NCI-H1048 (cell line): ENCODE results near the gene RBM33.

Source experiments
- DNase-seq: peaks from one replicate; lab custom pipeline; 2025; lab: John Stamatoyannopoulos, UW

The RBM33 gene

DNA sequence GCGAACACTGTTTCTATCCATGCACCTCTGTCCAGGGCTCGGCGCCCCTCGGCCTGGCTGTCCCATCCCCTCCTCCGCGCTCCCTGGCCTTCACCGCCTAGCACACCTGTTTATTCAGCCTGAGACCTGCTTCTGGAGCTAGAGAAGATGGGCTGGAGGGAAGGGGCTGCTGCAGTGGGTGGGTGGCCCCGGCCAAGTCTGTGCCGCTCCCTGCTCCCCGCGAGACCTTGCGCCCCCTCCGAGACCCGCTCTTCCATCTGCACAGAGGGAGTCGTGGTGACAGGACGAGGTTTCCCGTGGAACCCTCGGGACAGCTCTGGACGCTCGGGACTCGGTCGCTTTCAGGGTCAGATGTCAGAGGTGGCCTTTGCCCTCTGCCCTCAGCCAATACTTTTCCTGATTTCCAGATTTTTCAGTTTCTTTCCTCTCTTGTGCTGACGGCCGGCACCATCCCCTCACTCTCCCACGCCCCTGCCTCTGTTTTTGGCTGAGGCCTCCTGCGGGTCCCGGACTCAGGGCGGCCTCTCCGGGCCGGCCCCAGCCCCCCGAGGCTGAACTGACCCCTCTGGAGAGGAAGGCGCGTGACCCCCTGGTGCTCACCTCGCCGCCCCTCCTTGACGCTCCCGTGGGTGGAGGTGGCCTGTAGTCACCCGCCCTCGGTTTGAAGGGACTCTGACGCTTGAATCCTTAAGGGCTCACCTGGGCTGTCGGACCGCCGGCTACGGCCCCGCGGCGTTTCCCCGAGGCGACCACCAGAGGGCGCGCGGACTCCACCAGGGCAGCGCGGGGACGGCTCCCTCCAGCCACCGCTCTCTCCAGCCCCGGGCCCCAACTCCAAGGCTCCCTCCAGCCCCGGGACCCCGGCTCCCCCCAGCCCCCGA lies 152.2 kb downstream of the RBM33 start:
- DNase-seq, result no peak

DNA sequence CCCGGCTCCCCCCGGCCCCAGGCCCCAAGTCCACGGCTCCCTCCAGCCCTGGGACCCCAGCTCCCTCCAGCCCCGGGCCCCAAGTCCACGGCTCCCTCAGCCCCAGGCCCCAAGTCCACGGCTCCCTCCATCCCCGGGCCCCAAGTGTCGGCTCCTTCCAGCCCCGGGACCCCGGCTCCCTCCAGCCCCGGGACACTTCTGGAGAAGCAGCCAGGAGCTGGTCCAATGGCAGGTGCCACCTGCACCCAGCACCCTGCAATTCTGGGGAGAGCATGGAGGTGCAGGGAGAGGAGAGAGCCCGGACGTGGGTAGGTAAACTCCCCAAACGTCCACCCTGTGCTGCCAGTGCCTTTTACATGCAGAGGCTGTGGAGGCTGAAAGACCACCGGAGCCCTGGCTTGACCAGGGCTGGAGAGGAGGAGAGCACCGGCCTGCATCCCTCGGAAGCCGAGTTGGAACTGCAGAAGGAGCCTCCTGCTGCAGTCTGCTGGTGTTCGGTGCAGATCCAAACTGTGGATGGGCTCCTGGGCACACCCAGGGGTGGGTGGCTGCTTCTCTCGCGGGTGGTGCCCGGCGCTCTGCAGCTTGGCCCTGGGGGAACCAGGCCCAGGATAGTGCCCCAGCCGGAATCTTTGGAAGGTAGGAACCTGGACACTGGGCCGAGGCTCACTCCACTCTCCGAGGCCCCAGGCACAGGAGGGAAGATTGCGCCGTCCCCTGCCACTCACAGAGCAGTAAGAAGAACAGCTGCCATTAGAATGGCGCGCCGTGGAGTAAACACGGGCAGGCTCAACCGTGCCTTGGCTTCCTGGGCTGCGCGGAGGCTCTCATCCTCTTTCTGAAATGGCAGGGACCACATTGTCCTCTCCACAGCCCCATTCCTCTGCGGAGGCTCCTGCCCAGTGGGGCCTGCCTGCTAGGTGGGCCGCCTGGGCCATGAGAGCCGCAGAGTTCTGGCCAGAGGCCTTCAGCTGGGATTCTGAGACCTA lies 153.1 kb downstream of the RBM33 start:
- no peak for DNase-seq

GRCh38 chr7:155798673-155799439 lies 154.4 kb downstream of the RBM33 start:
- no peak for DNase-seq

DNA sequence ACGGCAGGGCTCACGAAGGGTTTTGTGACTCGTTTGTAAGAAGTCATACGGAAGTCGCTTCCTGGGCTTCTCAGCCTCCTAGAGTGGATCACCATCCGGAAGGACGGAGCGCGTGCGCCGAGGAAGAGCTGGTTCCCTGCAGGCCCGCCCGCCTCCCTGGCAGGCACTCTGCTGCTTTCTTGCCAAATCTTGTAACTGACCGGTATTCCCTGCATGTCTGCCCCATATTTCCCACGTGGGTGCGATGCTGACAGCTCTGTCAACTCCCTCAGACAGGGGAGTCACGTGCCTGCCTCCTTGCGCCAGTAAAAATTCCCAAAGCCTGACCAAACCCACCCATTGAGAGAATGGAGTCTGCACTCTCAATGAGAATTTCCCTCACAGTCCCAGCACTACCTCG lies 155.1 kb downstream of the RBM33 start:
- DNase-seq, result no peak

DNA sequence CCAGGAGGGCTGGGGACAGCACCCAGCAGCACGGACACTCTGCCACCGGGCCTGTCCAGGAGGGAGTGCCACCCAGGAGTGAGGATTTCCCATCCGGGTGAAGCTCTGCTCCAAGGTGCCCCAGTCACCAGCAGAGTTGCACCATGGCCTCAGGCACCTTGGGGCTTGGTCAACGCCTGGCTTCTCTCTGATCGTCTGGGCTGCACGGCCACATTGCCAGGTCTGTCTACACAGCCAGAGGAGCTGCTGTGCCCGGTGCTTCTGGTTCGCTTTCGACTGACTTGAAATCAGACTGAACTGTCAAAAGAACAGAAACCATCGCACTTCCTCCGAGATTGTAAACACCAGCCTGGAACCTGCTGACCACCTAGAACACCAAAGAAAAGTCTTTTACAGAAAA lies 155.8 kb downstream of the RBM33 start:
- no peak for DNase-seq

GRCh38 chr7:155800741-155801267 lies 156.3 kb downstream of the RBM33 start:
- no peak for DNase-seq

- no peak for DNase-seq
Measured at GRCh38 chr7:155802291-155802690, 157.8 kb downstream of the RBM33 start.

GRCh38 chr7:155802906-155803417 lies 158.5 kb downstream of the RBM33 start:
- no peak for DNase-seq

GRCh38 chr7:155803418-155804376 lies 159.2 kb downstream of the RBM33 start:
- DNase-seq, result no peak

GRCh38 chr7:155804431-155804831 lies 160.0 kb downstream of the RBM33 start:
- DNase-seq, result no peak

DNA sequence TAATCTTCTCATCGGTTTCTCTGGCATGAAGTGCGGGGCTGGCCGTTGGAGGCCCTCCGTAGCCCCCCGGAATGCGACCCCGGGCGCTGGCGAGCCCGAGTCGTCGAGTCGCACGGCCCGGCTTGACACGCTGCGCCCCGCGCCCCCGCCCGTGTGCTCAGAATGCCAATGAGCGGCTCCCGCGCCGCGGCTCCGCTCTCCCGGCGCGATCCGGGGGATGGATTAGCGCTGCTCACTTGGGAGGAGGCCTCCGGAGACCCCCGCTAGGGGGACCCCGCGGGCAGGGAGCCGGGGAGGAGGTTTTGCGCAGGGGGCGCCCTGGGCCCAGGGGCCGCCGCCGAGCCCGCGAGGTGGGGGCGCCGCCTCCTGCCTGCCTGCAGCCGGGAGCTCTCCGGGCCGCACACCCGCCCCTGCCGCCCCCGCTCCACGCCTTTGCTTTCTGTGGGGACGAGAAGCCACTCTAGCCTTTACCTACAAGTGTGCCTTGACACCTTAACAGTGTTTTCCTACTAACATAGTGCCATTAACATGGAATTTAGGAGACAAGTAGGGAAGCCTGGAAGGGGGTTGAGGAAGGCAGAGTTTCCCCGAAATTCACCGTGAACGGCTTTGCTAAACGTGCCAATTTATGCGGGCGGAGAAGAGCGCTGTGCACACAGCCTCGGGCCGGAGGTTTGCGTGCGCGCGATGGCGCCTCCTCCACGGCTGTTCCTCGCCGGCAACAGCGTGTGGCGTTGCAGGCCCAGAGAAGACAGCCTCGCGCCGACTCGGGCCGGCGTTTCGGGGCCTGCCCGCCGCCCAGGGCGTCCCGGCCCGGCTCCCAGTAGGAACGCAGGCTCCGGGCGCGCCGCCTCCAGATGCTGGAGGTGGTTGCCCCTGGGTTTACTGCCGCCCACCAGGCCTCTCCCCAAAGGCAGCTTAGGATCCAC lies 160.7 kb downstream of the RBM33 start:
- no peak for DNase-seq

DNA sequence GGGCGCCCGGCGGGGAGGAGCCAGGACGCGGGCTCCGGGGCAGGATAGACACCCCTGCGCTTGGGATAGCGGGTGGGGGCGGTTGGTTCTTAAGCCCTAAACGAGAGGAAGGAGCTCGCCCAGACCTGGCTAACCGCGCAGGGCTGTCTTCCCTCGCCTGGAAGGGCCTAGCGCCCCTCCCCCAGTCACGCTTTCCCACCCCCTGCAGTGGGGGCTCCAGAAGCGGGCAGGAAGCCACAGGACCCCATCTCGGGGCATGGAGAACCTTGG lies 161.3 kb downstream of the RBM33 start:
- DNase-seq, result no peak

GRCh38 chr7:155806096-155806871 lies 161.8 kb downstream of the RBM33 start:
- DNase-seq, result no peak

- no peak for DNase-seq
Measured at GRCh38 chr7:155807065-155807671, 162.7 kb downstream of the RBM33 start.

- DNase-seq, result no peak
Measured at GRCh38 chr7:155807789-155808548, 163.5 kb downstream of the RBM33 start.

DNA sequence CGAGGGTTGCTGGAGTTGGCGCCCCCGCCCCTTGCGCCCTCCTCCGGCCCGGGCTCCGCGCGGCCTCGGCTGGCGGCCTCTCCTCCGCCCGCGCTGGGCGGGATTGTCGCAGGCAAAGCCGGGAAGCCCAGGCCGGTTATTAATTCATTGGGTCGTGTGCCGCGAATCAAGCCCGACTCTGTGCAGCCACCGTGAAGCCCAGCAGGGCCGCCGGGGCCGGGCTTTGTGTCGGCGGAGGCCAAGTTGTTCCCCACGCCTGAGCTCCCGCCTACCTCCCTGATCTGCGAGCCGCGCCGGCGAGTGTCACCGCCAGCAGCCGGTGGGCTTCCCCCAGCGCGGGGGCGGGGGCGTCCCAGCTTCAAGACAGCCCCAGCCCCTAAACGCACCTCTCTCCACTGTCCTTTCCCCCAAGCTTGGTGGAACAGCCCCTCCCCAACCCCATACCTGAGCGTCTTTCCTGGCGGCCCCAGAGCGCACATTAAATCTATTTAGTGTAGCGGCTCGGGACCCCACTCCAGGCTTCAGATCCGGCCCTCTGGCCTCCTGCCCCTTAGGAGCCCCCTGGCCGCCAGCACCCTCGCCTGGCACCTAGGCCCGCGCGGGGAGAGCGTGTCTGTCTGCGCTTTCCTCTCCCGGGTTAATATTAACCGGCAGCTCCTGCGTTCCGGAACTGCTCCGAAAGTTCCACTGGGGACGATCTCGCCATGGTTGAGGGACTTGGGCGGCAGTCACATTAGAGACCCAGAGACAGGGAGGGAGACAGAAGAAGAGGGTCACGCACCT lies 164.3 kb downstream of the RBM33 start:
- DNase-seq, result no peak
